CD4-positive, CD25-positive, alpha-beta regulatory T cell (primary cell): ENCODE data around the gene EFTUD2. TPM values are rescaled to one million over a fixed set of nuclear protein-coding genes. Genes with fewer than 3 reads are reported as not detected.
"Not testable (repeated sequence)": the region's sequence is repeated elsewhere in the genome, so short reads cannot be mapped to it uniquely, and the experiment has no call there.

Experiments
- ATAC-seq, 2 donors: fragments of 150-1000 bp; cut with Tn5 transposase; one replicate each; pipeline ENCODE4 v1.10.0; 2021; ENCODE audit warnings: low read depth in 2 of 2, moderate number of reproducible peaks in 2 of 2, moderate library complexity in 1 of 2
- DNase-seq, 3 donors: peaks; one replicate each; pipeline versions ENCODE4 v3.0.0 to v3.0.0-alpha.2; 2012 to 2022; ENCODE audit warnings: mixed read lengths in 1 of 3
- H3K27ac ChIP-seq: one replicate; pipeline ENCODE4 v1.7.0; 2013; ENCODE audit warnings: mild to moderate bottlenecking, low read length; ENCODE audit not compliant: insufficient read depth, poor library complexity, severe bottlenecking
- H3K27me3 ChIP-seq: one replicate; pipeline ENCODE4 v1.7.0; 2013; ENCODE audit warnings: low read length; ENCODE audit not compliant: control insufficient read depth, insufficient read depth
- H3K36me3 ChIP-seq: one replicate; pipeline ENCODE4 v1.7.0; 2013; ENCODE audit warnings: mild to moderate bottlenecking, low read length, moderate library complexity; ENCODE audit not compliant: control insufficient read depth, insufficient read depth
- H3K4me1 ChIP-seq: 2 replicates; pipeline ENCODE4 v1.7.0; 2013; ENCODE audit warnings: mild to moderate bottlenecking, low read length; ENCODE audit not compliant: insufficient read depth, control insufficient read depth, poor library complexity, severe bottlenecking
- H3K4me3 ChIP-seq: one replicate; pipeline ENCODE4 v1.7.0; 2013; ENCODE audit warnings: low read depth, mild to moderate bottlenecking, low read length, moderate library complexity
- H3K9me3 ChIP-seq, 2 experiments: 1 replicate in 1 of 2; 2 replicates in 1 of 2; pipeline ENCODE4 v1.7.0; 2013; ENCODE audit warnings: low read length in 2 of 2, mild to moderate bottlenecking in 1 of 2, moderate library complexity in 1 of 2; ENCODE audit not compliant: control insufficient read depth in 2 of 2
- H3K27ac Mint-ChIP-seq, 3 donors: one replicate each; pipeline ENCODE4 v1.8.0; 2020 to 2022; ENCODE audit warnings: mild to moderate bottlenecking in 3 of 3, mixed read lengths in 3 of 3, moderate library complexity in 2 of 3
- H3K27me3 Mint-ChIP-seq: one replicate; pipeline ENCODE4 v1.8.0; 2022; ENCODE audit warnings: mild to moderate bottlenecking, mixed read lengths
- H3K36me3 Mint-ChIP-seq: one replicate; pipeline ENCODE4 v1.8.0; 2020; ENCODE audit warnings: mixed read lengths
- H3K4me1 Mint-ChIP-seq, 4 donors: one replicate each; pipeline ENCODE4 v1.8.0; 2020 to 2022; ENCODE audit warnings: mixed read lengths in 4 of 4, mild to moderate bottlenecking in 1 of 4
- H3K4me3 Mint-ChIP-seq, 4 donors: one replicate each; pipeline ENCODE4 v1.8.0; 2020 to 2022; ENCODE audit warnings: mild to moderate bottlenecking in 4 of 4, mixed read lengths in 4 of 4, moderate library complexity in 3 of 4
- H3K9me3 Mint-ChIP-seq, 7 donors: one replicate each; pipeline ENCODE4 v1.8.0; 2020 to 2022; ENCODE audit warnings: mixed read lengths in 7 of 7, mild to moderate bottlenecking in 3 of 7, moderate library complexity in 2 of 7
- polyA plus RNA-seq, 4 donors: library from polyadenylated mRNA; unstranded; fragments of 300-500 nt; fragmentation: Illumina TruSeq; gene quantifications; one replicate each; pipeline ENCODE4 v1.2.3, GENCODE V29; 2021
- total RNA-seq: library from RNA; stranded (reverse); gene quantifications from one replicate; pipeline ENCODE4 v1.2.3, GENCODE V29; 2022

Gene EFTUD2
- total and polyA plus RNA-seq, 5 donors from 2014 or later: 58.8 to 111 (median 79.3) TPM

DNA sequence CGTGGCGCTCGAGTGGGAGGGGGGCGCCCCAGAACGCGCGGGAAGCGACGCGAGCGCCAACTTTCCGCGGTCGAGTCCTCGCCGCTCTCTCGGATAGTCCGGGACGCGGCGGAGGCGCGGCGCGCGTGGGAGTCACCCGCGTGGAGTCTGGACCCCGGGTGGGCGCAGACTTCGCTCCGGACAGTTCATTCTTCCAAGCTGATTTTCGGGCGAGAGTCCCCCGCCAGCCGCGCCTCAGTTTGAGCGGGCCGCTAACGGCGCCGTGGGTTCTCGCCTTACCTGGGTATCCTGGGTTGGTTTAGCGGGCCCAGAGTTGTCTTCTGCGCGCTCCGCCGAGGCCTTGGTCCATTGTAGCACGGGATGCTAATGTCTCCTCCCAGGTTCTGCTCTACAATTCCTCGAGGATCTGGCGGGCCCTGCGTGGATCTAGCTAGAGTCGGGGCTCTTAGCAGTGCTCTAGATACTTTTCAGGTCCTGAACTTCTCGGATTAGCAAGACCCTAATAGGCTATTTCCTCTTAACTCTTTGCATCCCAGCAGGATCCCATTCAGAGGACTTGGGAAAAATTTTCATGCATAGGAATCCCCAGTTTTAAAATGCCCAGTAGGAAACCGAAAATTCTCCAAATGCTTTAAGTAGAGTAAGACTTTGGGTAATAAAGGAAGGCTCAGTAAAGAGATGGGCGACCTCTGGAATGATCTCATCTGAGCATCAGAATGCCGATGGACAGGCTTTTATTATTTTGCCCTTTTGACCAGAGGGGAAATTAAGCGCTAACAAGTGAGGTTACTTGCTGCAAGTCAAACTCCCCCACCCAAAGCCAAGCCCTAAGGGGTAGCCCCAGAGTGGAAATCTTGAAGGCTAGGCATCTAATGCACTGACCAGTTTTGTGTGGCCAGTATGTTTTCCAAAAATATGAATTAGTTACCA, 68.6 kb downstream of the EFTUD2 start:
- DNase-seq (peak in 2 of 3 donors; percentile 10 to 12), ATAC-seq (no peak)
- H3K36me3 ChIP-seq: no peaks in the 10 kb centered on the region
- Mint-ChIP-seq H3K27me3 (peaks cover 79% of the 10 kb centered on the region), H3K27ac (no peak overlapping the region), H3K4me1 (peaks cover 8 to 16% (median 12%) of the 10 kb centered on the region in 4 donors), H3K36me3 (no peaks in the 10 kb centered on the region), H3K4me3 (peak overlapping the region; percentile 38 to 88 (median 80)), H3K9me3 (peaks cover 0 to 4% (median 0%) of the 10 kb centered on the region in 7 donors)
- no peak overlapping the region for H3K4me3 ChIP-seq
- no peaks in the 10 kb centered on the region for H3K9me3 ChIP-seq
- H3K4me1 ChIP-seq: peaks cover 16% of the 10 kb centered on the region
- H3K27me3 ChIP-seq: peaks cover 24% of the 10 kb centered on the region
- no peak overlapping the region for H3K27ac ChIP-seq

DNA sequence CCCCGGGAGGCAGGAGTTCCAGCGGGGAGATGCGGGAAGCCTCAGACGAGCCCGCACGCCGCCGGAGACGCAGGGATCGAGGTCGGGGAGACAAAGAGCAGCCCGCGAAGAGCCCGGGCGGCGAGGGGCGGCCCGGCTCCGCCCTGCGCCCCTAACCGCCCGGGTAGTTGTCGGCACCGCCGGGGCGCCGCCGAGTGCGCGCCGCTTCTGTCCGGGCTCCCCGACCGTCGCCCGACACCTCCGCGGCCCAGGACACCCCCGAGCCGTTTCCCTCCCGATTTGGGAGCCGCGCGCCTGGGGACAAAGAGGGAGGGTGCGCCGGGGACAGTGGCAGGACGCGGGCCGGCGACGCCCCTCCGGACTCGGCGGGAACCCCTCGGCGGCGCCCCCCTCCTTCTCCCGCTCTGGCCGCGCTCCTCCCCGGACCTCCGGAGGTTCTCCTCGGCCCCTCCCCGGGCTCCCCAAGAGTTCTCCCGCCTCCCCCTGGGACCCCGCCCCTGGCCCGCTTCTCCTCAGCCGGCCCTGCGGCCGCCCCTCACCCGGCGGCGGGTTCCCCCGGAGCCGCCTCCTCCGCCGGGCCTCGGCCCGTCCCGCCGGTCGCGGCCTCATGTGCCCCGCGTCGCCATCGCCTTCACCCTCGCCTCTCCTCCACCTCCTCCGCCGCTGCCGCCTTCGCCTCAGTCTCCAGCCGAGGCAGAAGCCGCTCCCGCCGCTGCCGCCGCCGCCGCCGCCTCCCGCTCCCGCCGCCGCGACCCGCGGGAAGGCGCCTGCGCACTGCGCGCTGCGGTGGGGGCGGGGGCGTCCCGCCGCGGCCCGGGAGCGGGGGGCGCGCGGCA, 69.5 kb downstream of the EFTUD2 start, which contains the start of gene GJC1:
Gene GJC1, minus strand, starts transcription at position 765 of the 836 bp plus-strand sequence. CDS start 24,470 bp downstream, outside the sequence.
- Histone ChIP-seq H3K4me1 (peaks cover 16% of the 10 kb centered on the region), H3K4me3 (peak within 1 kb of the TSS; percentile 40), H3K27me3 (peaks cover 24% of the 10 kb centered on the region), H3K9me3 (no peaks in the 10 kb centered on the region), H3K27ac (no peak within 1 kb of the TSS), H3K36me3 (no peaks in the 10 kb centered on the region)
- H3K4me3 Mint-ChIP-seq: peak within 1 kb of the TSS; percentile 80 to 92 (median 86)
- peaks cover 8 to 16% (median 12%) of the 10 kb centered on the region in 4 donors for H3K4me1 Mint-ChIP-seq
- no peaks in the 10 kb centered on the region for H3K36me3 Mint-ChIP-seq
- DNase-seq (no peak), ATAC-seq (peak in 1 of 2 donors; percentile 14)
- H3K9me3 Mint-ChIP-seq: peaks cover 0 to 4% (median 0%) of the 10 kb centered on the region in 7 donors
- H3K27me3 Mint-ChIP-seq: peaks cover 76% of the 10 kb centered on the region
- no peak within 1 kb of the TSS for H3K27ac Mint-ChIP-seq

DNA sequence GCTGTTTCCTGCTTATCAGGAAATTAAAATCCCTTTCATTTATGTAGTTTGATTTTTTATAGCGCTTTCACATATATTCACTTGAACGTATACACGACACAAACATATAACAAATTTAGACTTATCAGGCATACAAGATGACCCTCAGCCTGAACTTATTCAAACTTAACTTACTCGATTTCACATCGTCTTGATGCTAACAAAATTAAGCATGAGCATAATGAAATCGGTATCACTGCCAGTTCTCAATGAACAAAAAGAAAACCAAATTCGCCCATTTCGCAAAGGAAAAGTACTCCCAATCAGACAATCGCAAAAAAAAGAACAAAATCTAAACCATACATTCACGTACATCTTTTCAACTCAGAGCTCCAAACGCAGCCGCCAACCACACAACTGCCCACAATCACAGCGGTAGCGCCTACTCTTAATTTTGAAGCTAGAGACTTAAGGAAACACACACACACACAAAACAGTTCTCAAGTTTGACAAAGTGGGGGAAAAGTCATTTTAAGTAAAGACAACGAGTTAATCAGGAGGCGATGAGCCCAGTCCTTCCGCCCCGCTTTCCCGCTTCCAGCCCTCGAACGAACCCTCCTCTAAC, 70.2 kb downstream of the EFTUD2 start:
- Histone ChIP-seq H3K27ac (no peak overlapping the region), H3K36me3 (no peaks in the 10 kb centered on the region), H3K4me3 (peak overlapping the region; percentile 40), H3K9me3 (no peaks in the 10 kb centered on the region), H3K27me3 (peaks cover 24% of the 10 kb centered on the region), H3K4me1 (peaks cover 16% of the 10 kb centered on the region)
- Mint-ChIP-seq H3K9me3 (peaks cover 0 to 4% (median 0%) of the 10 kb centered on the region in 7 donors), H3K27ac (no peak overlapping the region), H3K27me3 (peaks cover 76% of the 10 kb centered on the region), H3K36me3 (no peaks in the 10 kb centered on the region), H3K4me3 (peak overlapping the region; percentile 78 to 92 (median 85)), H3K4me1 (peaks cover 8 to 16% (median 12%) of the 10 kb centered on the region in 4 donors)
- DNase-seq: peak in 2 of 3 donors; percentile 22 to 30
- ATAC-seq: no peak

DNA sequence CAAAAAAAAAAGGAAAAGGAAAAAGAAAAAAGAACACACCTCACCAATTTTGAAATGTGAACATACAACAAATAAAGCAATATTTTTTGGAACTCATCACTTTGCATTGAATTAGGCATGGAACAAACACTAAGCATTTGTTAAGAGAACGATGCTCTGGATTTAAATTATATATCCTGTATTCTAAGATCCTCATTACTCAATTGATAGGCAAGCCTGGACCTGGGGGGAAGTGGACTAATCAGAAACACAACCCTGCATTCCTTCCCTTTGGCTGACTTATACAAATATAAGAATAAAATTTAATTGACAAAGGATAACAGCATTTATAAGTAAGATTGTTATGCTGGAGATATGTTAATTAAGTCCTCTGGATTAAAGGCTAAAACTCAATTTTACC, 71.4 kb downstream of the EFTUD2 start:
- DNase-seq: no peak
- Histone ChIP-seq H3K36me3 (no peaks in the 10 kb centered on the region), H3K27ac (no peak overlapping the region), H3K4me3 (no peak overlapping the region), H3K4me1 (peaks cover 16% of the 10 kb centered on the region), H3K9me3 (no peaks in the 10 kb centered on the region), H3K27me3 (peaks cover 24% of the 10 kb centered on the region)
- no peaks in the 10 kb centered on the region for H3K36me3 Mint-ChIP-seq
- H3K27ac Mint-ChIP-seq: no peak overlapping the region
- ATAC-seq: no peak
- peaks cover 72% of the 10 kb centered on the region for H3K27me3 Mint-ChIP-seq
- peaks cover 8 to 16% (median 12%) of the 10 kb centered on the region in 4 donors for H3K4me1 Mint-ChIP-seq
- H3K4me3 Mint-ChIP-seq: no peak overlapping the region
- H3K9me3 Mint-ChIP-seq: peaks cover 0 to 4% (median 0%) of the 10 kb centered on the region in 7 donors

DNA sequence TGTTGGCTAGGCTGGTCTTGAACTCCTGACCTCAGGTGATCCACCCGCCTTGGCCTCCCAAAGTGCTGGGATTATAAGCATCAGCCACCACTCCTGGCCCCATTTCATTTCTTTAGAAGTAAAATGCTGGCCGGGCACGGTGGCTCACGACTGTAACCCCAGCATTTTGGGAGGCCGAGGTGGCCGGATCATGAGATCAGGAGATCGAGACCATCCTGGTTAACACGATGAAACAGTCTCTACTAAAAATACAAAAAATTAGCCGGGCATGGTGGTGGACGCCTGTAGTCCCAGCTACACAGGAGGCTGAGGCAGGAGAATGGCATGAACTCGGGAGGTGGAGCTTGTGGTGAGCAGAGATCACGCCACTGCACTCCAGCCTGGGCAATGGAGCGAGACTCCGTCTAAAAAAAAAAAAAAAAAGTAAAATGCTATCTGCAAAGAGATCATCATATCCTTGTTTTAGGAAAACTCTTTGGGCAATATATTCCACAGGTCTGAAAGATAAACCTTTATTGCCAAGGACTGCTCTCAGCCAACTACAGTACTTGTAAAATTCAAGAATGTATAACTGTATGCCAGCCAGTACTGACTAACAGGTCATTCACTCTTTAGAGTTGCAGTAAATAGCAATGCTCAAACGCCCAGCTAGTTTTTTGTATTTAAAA, 73.0 kb downstream of the EFTUD2 start:
- H3K4me1 Mint-ChIP-seq: peaks cover 8 to 16% (median 12%) of the 10 kb centered on the region in 4 donors
- H3K9me3 ChIP-seq: no peaks in the 10 kb centered on the region
- no peak for ATAC-seq
- no peak overlapping the region for H3K4me3 ChIP-seq
- H3K9me3 Mint-ChIP-seq: peaks cover 0 to 4% (median 0%) of the 10 kb centered on the region in 7 donors
- peak overlapping the region in 1 of 4 donors; percentile 54 for H3K4me3 Mint-ChIP-seq
- no peak overlapping the region for H3K27ac Mint-ChIP-seq
- peaks cover 61% of the 10 kb centered on the region for H3K27me3 Mint-ChIP-seq
- H3K4me1 ChIP-seq: peaks cover 16% of the 10 kb centered on the region
- DNase-seq: no peak
- H3K36me3 ChIP-seq: no peaks in the 10 kb centered on the region
- H3K36me3 Mint-ChIP-seq: no peaks in the 10 kb centered on the region
- no peak overlapping the region for H3K27ac ChIP-seq
- H3K27me3 ChIP-seq: peaks cover 23% of the 10 kb centered on the region

DNA sequence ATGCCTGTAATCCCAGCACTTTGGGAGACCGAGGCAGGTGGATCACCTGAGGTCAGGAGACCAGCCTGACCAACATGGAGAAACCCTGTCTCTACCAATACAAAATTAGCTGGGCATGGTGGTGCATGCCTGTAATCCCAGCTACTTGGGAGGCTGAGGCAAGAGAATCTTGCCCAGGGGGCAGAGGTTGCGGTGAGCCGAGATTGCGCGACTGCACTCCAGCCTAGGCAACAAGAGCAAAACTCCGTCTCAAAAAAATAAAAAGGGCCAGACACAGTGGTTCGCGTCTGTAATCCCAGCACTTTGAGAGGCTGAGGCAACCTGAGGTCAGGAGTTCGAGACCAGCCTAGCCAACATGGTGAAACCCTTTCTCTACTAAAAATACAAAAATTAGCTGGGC, 74.0 kb downstream of the EFTUD2 start:
- not testable (repeated sequence) for ATAC-seq, H3K4me3 Mint-ChIP-seq, H3K9me3 ChIP-seq, H3K4me3 ChIP-seq, H3K36me3 ChIP-seq, H3K36me3 Mint-ChIP-seq, H3K9me3 Mint-ChIP-seq, H3K27ac ChIP-seq, DNase-seq, H3K27ac Mint-ChIP-seq
- H3K27me3 ChIP-seq: peaks cover 16% of the 10 kb centered on the region
- Mint-ChIP-seq H3K4me1 (peaks cover 8 to 13% (median 11%) of the 10 kb centered on the region in 4 donors), H3K27me3 (peaks cover 60% of the 10 kb centered on the region)
- H3K4me1 ChIP-seq: peaks cover 12% of the 10 kb centered on the region
